NCI-H524 (cell line): ENCODE data around the gene PTPN14.
A peak's percentile ranks its signal among the peaks of the same experiment; 100 is the strongest.

Source experiments
- DNase-seq, 2 experiments: peaks; one replicate each; lab custom pipeline; 2025; lab: John Stamatoyannopoulos, UW

PTPN14 gene

GRCh38 chr1:214476229-214476985 is 75.0 kb downstream of the PTPN14 start:
- no peak for DNase-seq

GRCh38 chr1:214475746-214476145 is 75.7 kb downstream of the PTPN14 start:
- DNase-seq: no peak

- DNase-seq: no peak
These were observed 76.1 kb downstream of the PTPN14 start for GRCh38 chr1:214475331-214475730.

DNA sequence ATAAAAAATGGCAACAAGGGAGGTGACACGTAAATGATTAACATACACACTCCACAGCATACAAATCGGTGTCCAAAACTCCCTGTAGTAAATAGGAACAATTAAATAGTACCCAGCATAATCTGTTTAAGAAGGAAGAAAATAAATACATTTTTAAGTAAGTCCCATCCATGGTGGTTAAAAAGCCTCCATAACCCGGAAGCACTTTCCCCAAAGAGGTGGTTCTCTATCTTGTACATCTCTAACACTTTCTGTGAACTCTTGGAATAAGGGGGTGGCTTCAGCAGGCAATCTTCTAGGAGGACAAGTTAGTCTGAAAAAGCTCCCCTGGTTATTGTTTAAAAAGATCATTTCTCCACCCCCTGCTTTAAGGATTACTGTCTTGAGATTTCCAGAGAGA is 76.9 kb downstream of the PTPN14 start:
- DNase-seq: no peak

DNA sequence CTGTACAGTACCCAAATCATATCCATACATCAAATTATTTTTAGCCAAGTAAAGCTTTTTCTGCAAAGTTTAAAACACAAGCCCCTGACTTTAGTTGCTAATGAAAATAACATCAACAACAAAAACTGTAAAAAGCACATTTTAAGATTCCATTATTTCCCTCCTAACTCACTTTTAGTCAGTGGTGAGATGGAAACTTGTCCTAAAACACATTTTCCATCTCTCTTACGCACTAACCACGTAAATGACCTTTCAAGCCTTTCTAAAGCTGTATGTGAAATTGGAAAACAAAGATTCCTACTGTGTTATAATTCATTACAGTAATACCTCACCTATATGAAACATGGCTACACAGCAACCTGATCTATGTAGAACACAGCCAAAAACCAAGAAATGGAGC is 77.5 kb downstream of the PTPN14 start:
- DNase-seq: no peak

GRCh38 chr1:214473387-214473786 is 78.0 kb downstream of the PTPN14 start:
- no peak for DNase-seq

DNA sequence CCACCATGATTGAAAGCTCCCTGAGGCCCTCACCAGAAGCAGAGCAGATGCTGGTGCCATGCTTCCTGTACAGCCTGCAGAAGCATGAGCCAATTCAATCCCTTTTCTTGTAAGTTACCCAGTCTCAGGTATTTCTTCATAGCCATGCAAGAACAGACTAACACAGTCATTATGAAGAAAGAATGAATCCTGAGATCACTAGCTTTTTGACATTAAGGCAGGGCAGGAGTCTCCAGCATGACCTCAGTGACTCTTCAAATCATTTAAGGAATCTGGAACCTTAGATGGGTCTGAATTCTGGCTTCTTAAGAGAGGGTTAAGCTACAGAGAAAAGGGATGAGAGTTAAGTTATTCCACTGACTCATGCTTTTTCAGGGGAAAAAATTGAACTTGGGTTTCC is 79.0 kb downstream of the PTPN14 start:
- DNase-seq: no peak

DNA sequence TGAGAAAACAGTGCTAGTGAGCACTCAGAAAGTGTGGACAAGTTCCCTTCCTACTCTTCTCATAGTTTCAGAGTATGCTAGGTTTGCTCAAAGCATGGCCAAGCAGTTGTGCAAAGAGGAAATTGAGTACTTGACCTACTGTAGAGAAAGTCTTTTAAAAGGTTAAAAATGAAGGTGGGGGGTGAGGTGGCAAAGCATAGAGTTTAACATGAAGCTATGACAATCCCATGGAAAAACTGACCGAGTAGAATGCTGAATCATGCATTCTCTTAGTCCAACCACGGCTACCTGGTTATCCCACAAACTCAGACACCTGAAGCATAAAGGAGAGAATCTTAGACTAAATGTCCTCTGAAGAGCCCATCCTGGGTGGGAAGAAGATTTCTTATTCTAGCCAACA is 79.9 kb downstream of the PTPN14 start:
- DNase-seq: no peak

GRCh38 chr1:214470132-214470531 is 81.3 kb downstream of the PTPN14 start:
- DNase-seq: no peak

DNA sequence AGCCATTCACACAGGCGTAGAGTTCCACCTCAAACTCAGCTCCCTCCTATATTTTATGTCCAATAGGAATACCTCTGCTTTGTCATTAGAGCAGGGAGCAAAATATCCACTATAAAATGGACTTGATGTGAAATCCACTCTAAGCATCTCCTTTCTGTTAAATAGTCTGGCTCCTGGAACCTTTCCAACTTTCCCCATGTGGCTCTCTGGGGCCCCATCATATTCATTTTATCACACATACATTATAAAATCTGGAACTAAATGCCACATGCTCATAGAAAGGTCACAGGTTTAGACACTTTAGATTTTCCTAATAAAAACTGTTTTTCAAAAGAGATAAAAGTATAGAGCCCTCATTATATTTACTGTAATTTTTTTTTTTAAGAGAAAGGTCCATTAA is 82.1 kb downstream of the PTPN14 start:
- peak; percentile 73 to 84 for DNase-seq

DNA sequence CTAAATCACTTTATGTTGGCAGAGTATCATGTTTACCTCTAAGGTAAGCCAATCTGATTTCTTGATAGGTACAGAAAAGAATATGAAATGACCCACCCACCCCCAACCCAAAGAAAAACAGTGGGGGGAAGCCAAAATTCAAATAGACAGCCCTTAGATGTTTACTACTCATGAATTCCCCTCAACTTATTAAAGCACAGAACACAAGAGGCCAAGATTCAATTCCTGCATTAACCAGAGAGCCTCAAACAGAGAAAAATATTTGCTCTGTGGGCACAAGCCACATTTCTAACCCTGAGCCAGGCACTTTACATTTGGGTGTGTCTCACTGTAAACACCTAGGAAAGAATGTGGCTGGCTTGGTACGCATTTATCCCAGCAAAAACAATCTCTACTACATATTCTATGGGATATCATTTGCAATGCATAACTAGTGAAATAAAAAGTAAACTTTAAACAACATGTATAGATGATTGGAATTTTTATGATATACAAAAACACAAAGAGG is 84.3 kb downstream of the PTPN14 start:
- DNase-seq: no peak

DNA sequence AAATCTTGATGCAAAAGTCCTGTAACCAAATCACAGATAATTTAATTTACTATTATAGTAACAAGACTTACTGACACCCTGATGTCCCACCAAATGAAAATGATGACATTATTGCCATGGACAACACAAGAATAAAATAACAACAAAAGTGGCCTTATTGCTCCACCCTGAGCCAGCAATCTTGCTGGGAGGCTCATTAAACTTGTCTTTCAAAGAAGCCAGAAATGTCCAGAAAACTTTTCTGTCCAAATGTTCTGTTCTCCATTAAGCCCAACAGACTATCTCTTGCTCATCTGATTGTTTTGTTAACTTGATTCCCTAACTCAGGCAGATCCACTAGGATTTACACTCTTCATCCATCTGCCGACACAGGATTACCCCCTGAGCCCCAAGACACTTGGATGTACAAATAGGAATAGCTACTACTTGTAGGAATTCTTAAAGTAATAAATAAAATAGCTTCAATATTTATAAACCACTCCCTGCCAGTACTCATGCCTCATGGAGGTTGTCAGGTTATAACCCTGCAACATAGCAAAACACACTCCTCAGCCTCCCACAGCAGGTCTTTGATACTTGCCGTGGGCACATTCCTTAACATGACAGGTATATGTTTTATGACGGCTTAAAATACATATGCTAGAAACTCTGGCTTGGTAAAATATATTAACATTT is 84.9 kb downstream of the PTPN14 start:
- peak; percentile 47 to 62 for DNase-seq

- DNase-seq: peak; percentile 95 to 98
These were observed 86.7 kb downstream of the PTPN14 start for GRCh38 chr1:214464445-214465287.

DNA sequence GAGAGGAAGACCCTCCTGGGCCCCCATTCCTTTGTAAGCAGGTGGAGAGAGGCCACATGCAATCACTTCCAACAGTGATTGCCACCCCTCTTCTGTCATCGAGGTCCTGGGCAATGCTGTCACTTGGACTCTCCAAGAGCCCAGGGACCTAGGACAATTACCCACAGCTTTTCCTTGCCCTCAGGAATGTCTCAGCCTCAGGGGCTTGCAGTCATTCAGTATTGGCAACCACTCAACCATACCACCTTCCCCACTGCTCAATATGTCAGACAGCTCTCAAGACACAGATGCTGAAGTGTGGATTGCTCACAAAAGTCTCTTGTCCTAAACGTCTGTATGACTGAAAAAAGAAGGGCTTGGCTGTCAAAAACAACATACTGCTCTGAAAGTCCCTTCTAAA is 87.8 kb downstream of the PTPN14 start:
- peak; percentile 16 to 68 for DNase-seq

- DNase-seq: no peak
These were observed 88.5 kb downstream of the PTPN14 start for GRCh38 chr1:214462882-214463281.

GRCh38 chr1:214461305-214461704 is 90.1 kb downstream of the PTPN14 start:
- DNase-seq: no peak

DNA sequence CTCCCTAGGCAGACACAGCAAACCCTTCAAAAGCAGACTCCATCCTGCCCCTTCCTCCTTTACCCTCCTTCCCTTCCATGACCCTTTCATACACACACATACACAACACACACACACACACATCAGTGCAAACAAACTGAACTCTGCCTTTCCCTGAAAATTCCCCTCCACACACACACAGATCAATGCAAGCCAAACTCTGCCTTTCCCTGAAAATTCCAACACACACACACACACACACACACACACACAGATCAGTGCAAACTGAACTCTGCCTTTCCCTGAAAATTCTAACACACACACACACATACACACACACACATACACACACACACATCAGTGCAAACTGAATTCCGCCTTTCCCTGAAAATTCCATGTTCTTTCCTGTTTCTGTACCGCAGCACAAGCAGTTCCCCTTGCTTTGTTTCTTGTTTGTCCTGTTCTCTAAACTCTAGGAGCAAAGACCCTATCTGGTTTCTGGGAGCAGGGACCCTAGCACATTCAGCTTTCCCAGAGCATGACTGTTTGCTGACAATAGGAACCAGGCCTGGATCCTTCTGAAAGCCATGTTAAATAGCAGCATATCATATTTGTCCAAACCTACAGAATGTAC is 91.0 kb downstream of the PTPN14 start:
- no peak for DNase-seq

GRCh38 chr1:214459895-214460294 is 91.5 kb downstream of the PTPN14 start:
- DNase-seq: no peak

- DNase-seq: no peak
These were observed 92.9 kb downstream of the PTPN14 start for GRCh38 chr1:214458541-214458940.

DNA sequence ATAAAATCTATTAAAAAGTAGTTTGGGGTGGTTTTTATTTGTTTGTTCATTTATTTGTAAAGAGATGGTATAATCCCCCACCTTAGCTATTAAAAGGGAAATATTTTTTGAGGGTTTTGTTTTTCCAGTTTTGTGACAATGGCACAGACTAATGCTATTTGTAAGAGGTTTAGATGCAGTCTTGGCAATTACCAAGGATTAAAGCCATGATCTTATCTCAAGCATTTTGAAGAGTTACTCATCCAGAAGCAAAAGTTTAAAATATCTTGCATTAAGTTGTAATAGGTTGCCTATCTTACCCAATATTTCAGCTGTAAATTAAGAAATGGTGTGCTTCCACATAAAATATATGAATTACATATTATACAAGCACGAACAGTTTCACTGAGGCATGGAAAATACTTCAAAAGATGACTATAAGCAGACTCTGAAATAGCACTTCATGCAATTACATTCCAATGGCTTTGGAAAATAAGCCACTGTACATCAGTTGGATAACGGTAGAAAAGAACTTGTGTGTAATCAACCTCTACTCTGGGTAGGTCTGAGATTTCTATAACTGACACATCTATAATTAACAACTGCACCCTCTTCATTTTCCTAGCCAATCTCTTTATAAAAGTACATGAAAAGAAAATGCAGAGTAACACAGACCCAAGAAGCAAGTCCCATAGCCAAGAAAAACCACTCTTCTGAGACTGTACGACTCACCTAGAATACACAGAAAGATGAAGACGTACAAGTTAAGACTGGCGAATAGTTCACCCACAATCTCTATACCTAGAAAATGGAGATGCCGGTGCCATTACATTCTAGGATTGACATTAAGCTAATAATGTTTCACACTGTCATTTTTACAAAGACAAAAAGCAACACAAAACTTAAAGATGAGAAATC is 95.2 kb downstream of the PTPN14 start:
- peak in 1 of 2 experiments; percentile 61 for DNase-seq

DNA sequence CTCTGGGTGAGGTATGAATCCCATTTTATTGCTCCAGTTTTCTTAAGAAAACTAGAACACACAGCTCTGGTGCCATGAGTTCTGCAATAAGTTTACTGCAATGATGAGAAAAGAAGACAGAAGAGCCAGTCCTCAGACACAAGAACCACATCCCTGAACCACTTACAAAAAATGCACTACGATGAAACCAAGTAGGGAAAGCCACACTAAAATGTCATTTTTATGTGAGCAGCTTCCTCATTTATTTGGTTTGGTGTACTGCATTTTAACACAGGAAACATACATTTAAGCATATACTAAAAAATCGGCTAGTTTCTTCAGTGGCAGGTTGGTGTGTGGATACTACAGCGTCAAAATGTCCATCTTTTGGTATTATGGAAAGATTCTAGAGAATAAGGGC is 95.9 kb downstream of the PTPN14 start:
- peak; percentile 20 to 63 for DNase-seq
